CD14-positive monocyte (primary cell): ENCODE measurements around the gene RAB40B. TPM values are rescaled to one million over a fixed set of nuclear protein-coding genes. Genes with fewer than 3 reads are reported as not detected.

ENCODE experiments used
- DNase-seq, 3 donors: peaks; one replicate each; pipeline ENCODE4 v3.0.0-alpha.2; 2011 to 2022
- H2AFZ ChIP-seq: 2 replicates; pipeline ENCODE4 v1.6.0; 2012; ENCODE audit warnings: mild to moderate bottlenecking, low read depth, low read length, inconsistent platforms; ENCODE audit not compliant: insufficient read depth, poor library complexity, severe bottlenecking
- H3K27ac ChIP-seq, 2 donors: 1 replicate in 1 of 2; 2 replicates in 1 of 2; pipeline ENCODE4 v1.5.1; 2012 to 2013; ENCODE audit warnings: low read length in 2 of 2, control low read depth in 1 of 2, inconsistent platforms in 1 of 2, low read depth in 1 of 2, mild to moderate bottlenecking in 1 of 2
- H3K27me3 ChIP-seq, 2 donors: one replicate each; pipeline versions ENCODE4 v1.6.0 to v1.6.1; 2011 to 2013; ENCODE audit warnings: low read length in 2 of 2; ENCODE audit not compliant: control insufficient read depth in 2 of 2, insufficient read depth in 2 of 2
- H3K36me3 ChIP-seq, 2 donors: replicated peaks in 1 of 2; 1 replicate in 1 of 2; 2 replicates in 1 of 2; pipeline versions ENCODE4 v1.5.1 to v1.6.1; 2012 to 2013; ENCODE audit warnings: low read length in 2 of 2, control low read depth in 1 of 2, inconsistent platforms in 1 of 2, mild to moderate bottlenecking in 1 of 2; ENCODE audit not compliant: insufficient read depth in 2 of 2, control insufficient read depth in 1 of 2
- H3K4me1 ChIP-seq, 2 donors: 1 replicate in 1 of 2; 2 replicates in 1 of 2; pipeline versions ENCODE4 v1.5.1 to v1.6.1; 2012 to 2013; ENCODE audit warnings: low read length in 2 of 2, control low read depth in 1 of 2, inconsistent platforms in 1 of 2, mild to moderate bottlenecking in 1 of 2, moderate library complexity in 1 of 2; ENCODE audit not compliant: insufficient read depth in 2 of 2, control insufficient read depth in 1 of 2
- H3K4me2 ChIP-seq: replicated peaks from 2 replicates; pipeline ENCODE3; 2012; ENCODE audit warnings: low read length, moderate library complexity, mild to moderate bottlenecking; ENCODE audit not compliant: poor library complexity, severe bottlenecking; ENCODE audit errors: extremely low read depth
- H3K4me3 ChIP-seq, 3 experiments: fragments of 200-600 bp in 1 of 3; sonication (generic) in 1 of 3; replicated peaks in 1 of 3; 1 replicate in 2 of 3; 2 replicates in 1 of 3; pipeline ENCODE4 v1.5.1; 2011 to 2013; ENCODE audit warnings: low read length in 3 of 3, mild to moderate bottlenecking in 3 of 3, control low read depth in 2 of 3, low read depth in 2 of 3, inconsistent platforms in 1 of 3, moderate library complexity in 1 of 3
- H3K79me2 ChIP-seq: 2 replicates; pipeline ENCODE4 v1.6.0; 2012; ENCODE audit warnings: mild to moderate bottlenecking, control low read depth, inconsistent platforms, low read length, moderate library complexity; ENCODE audit not compliant: insufficient read depth
- H3K9ac ChIP-seq: 2 replicates; pipeline ENCODE4 v1.6.0; 2017; ENCODE audit warnings: low read length, mild to moderate bottlenecking; ENCODE audit not compliant: insufficient read depth, poor library complexity, severe bottlenecking
- H3K9me3 ChIP-seq, 2 donors: replicated peaks in 1 of 2; 1 replicate in 1 of 2; 2 replicates in 1 of 2; pipeline versions ENCODE4 v1.5.1 to v1.6.1; 2012 to 2013; ENCODE audit warnings: low read length in 2 of 2, control low read depth in 1 of 2; ENCODE audit not compliant: control insufficient read depth in 1 of 2, insufficient read depth in 1 of 2
- H4K20me1 ChIP-seq: 2 replicates; pipeline ENCODE4 v1.6.0; 2012; ENCODE audit warnings: mild to moderate bottlenecking, low read length, control low read depth, moderate library complexity; ENCODE audit not compliant: insufficient read depth
- H3K27ac Mint-ChIP-seq, 7 donors: one replicate each; pipeline ENCODE4 v1.8.0; 2020; ENCODE audit warnings: mild to moderate bottlenecking in 7 of 7, mixed read lengths in 7 of 7, moderate library complexity in 6 of 7, inconsistent platforms in 2 of 7
- H3K27me3 Mint-ChIP-seq, 3 donors: one replicate each; pipeline ENCODE4 v1.8.0; 2021 to 2022; ENCODE audit warnings: low read depth in 3 of 3, mild to moderate bottlenecking in 3 of 3, mixed read lengths in 3 of 3, moderate library complexity in 3 of 3, inconsistent platforms in 1 of 3
- H3K36me3 Mint-ChIP-seq, 2 donors: one replicate each; pipeline ENCODE4 v1.8.0; 2020; ENCODE audit warnings: mixed read lengths in 2 of 2, inconsistent platforms in 1 of 2, mild to moderate bottlenecking in 1 of 2
- H3K4me1 Mint-ChIP-seq: one replicate; pipeline ENCODE4 v1.8.0; 2020; ENCODE audit warnings: mild to moderate bottlenecking, mixed read lengths
- H3K4me3 Mint-ChIP-seq, 2 donors: one replicate each; pipeline ENCODE4 v1.8.0; 2020; ENCODE audit warnings: mild to moderate bottlenecking in 2 of 2, mixed read lengths in 2 of 2, moderate library complexity in 1 of 2
- H3K9me3 Mint-ChIP-seq, 7 donors: one replicate each; pipeline ENCODE4 v1.8.0; 2020 to 2022; ENCODE audit warnings: mixed read lengths in 7 of 7, mild to moderate bottlenecking in 6 of 7, moderate library complexity in 6 of 7, inconsistent platforms in 2 of 7
- CTCF ChIP-seq: fragments of 200-600 bp; IDR thresholded peaks from one replicate; pipeline ENCODE4 v1.8.0; 2022; ENCODE audit warnings: antibody characterized with exemption, mild to moderate bottlenecking
- WGBS: methylation state at CpG from one replicate; pipeline ENCODE4 v1.1.5; 2013; ENCODE audit warnings: missing lambda C conversion rate; ENCODE audit not compliant: insufficient coverage; 5-methylcytosine and 5-hydroxymethylcytosine counted together
- intact Hi-C, 2 donors: fragments of 100-400 bp; cut with micrococcal nuclease; formaldehyde crosslinking; loops; one replicate each; pipeline versions ENCODE4 v1.15.0 to v1.15.1; 2023
- polyA plus RNA-seq, 3 donors: library from polyadenylated mRNA; depleted of rRNA in 1 of 3; unstranded in 2 of 3; stranded (reverse) in 1 of 3; fragments of 300-500 nt in 2 of 3; fragments of >200 nt in 1 of 3; fragmentation: Illumina TruSeq in 2 of 3; gene quantifications; 1 replicate in 2 of 3; 2 replicates in 1 of 3; pipeline ENCODE4 v1.2.3, GENCODE V29; 2012 to 2021

The RAB40B gene
- polyA plus RNA-seq, 3 donors, result 0.75 to 2.2 (median 0.95) TPM

- Histone ChIP-seq H3K9me3 (no peaks in the 10 kb centered on the region), H3K4me1 (peaks cover 24 to 29% of the 10 kb centered on the region in 2 donors), H3K9ac (no peak overlapping the region), H4K20me1 (peaks cover 33% of the 10 kb centered on the region), H2AFZ (no peak overlapping the region), H3K79me2 (peaks cover 35% of the 10 kb centered on the region), H3K4me3 (no peak overlapping the region), H3K36me3 (peaks cover 0 to 1% of the 10 kb centered on the region in 2 donors), H3K4me2 (no peak overlapping the region), H3K27me3 (no peaks in the 10 kb centered on the region), H3K27ac (no peak overlapping the region)
- peaks cover 0 to 2% (median 0%) of the 10 kb centered on the region in 3 donors for H3K27me3 Mint-ChIP-seq
- DNase-seq, result no peak
- peaks cover 1 to 10% of the 10 kb centered on the region in 2 donors for H3K36me3 Mint-ChIP-seq
- H3K4me1 Mint-ChIP-seq, result peaks cover 24% of the 10 kb centered on the region
- WGBS, result 93% methylated on average over 18 of the region's 22 CpGs
- H3K4me3 Mint-ChIP-seq, result peak overlapping the region; percentile 31 to 46
- H3K27ac Mint-ChIP-seq, result peak overlapping the region in 3 of 7 donors; percentile 27 to 65 (median 62)
- H3K9me3 Mint-ChIP-seq, result no peaks in the 10 kb centered on the region
- intact Hi-C loops, result loop anchor here (2.0 to 5.0 kb wide), 6 partner anchors 48 to 199 kb away; partner anchors contain the start of genes RAB40B (in 2 of the 2), CYBC1 (in 1 of the 2), FN3KRP (in 1 of the 2) and TBCD (in 1 of the 2)
- TF ChIP-seq CTCF, result no peak
Measured at GRCh38 chr17:82649501-82650261, 48.8 kb downstream of the RAB40B start.

- no peak for TF ChIP-seq CTCF
- no peak overlapping the region for H2AFZ ChIP-seq
- peak overlapping the region; percentile 64 for H3K4me2 ChIP-seq
- intact Hi-C loops, result loop anchor here (2.0 to 5.0 kb wide), 6 partner anchors 48 to 198 kb away; partner anchors contain the start of genes RAB40B (in 2 of the 2), CYBC1 (in 1 of the 2), FN3KRP (in 1 of the 2) and TBCD (in 1 of the 2)
- H3K36me3 ChIP-seq, result peaks cover 8 to 9% of the 10 kb centered on the region in 2 donors
- H3K4me3 ChIP-seq, result peak overlapping the region in 2 of 3 experiments; percentile 35 to 51
- Mint-ChIP-seq H3K4me1 (peaks cover 18% of the 10 kb centered on the region), H3K4me3 (peak overlapping the region; percentile 51 to 64), H3K27me3 (peaks cover 0 to 2% (median 0%) of the 10 kb centered on the region in 3 donors), H3K27ac (peak overlapping the region in 2 of 7 donors; percentile 13 to 88), H3K36me3 (peaks cover 10 to 19% of the 10 kb centered on the region in 2 donors), H3K9me3 (no peaks in the 10 kb centered on the region)
- peaks cover 42% of the 10 kb centered on the region for H4K20me1 ChIP-seq
- H3K9ac ChIP-seq, result no peak overlapping the region
- WGBS, result 8% methylated on average over 14 of the region's 37 CpGs
- peaks cover 17 to 20% of the 10 kb centered on the region in 2 donors for H3K4me1 ChIP-seq
- H3K9me3 ChIP-seq, result no peaks in the 10 kb centered on the region
- H3K27ac ChIP-seq, result no peak overlapping the region
- H3K79me2 ChIP-seq, result peaks cover 43% of the 10 kb centered on the region
- H3K27me3 ChIP-seq, result no peaks in the 10 kb centered on the region
- no peak for DNase-seq
Measured at GRCh38 chr17:82648742-82649331, 49.7 kb downstream of the RAB40B start.
